ENCODE data around the gene TRIM65. TPM values are rescaled to one million over a fixed set of nuclear protein-coding genes. Genes with fewer than 3 reads are reported as not detected.

The TRIM65 gene
- total and polyA plus RNA-seq, 2 of the 4 experiments (the other 2 are of a cell fraction), result 7.9 to 10.6 TPM

GRCh38 chr17:75842411-75842810, 54.3 kb downstream of the TRIM65 start:
- H3K4me1 ChIP-seq (ENCODE audit: control insufficient read depth, insufficient read depth, low read length), result peaks cover 6% of the 10 kb centered on the region
- no peak overlapping the region for H3K23ac ChIP-seq (ENCODE audit: low read depth, low read length)
- no peak overlapping the region for H2BK5ac ChIP-seq (ENCODE audit: low read depth, low read length, poor library complexity, severe bottlenecking)
- POLR2A ChIA-PET (ENCODE audit: unreplicated experiment), result no interaction called here
- no peak overlapping the region for H2AFZ ChIP-seq (replicated peaks; ENCODE audit: low read length, poor library complexity)
- no peaks in the 10 kb centered on the region for H4K20me1 ChIP-seq (ENCODE audit: insufficient read depth, low read length)
- H3K9me1 ChIP-seq (ENCODE audit: insufficient read depth, low read length), result 0 out of 2 replicates have a peak, but pooled peaks cover 4% of the 10 kb centered on the region
- no peaks in the 10 kb centered on the region for H3K9me3 ChIP-seq (ENCODE audit: control insufficient read depth, insufficient read depth, low read length)
- no peak overlapping the region for H3K56ac ChIP-seq (ENCODE audit: extremely low read depth, insufficient read depth, low read length)
- no peak overlapping the region for H2BK15ac ChIP-seq (ENCODE audit: low read depth, low read length)
- H3K79me1 ChIP-seq (ENCODE audit: low read depth in 1 of 2, low read length in 2 of 2), result 0 out of 4 replicates have a peak, but pooled peaks cover 0 to 2% of the 10 kb centered on the region in 2 experiments
- H3K27me3 ChIP-seq (ENCODE audit: control insufficient read depth, insufficient read depth, low read length), result no peaks in the 10 kb centered on the region
- H3K4me3 ChIP-seq (ENCODE audit: insufficient read depth, low read depth, low read length), result no peak overlapping the region
- H2BK20ac ChIP-seq (ENCODE audit: low read depth, low read length), result no peak overlapping the region
- WGBS, 2 experiments (ENCODE audit: extremely low coverage in 2 of 2, insufficient read length in 1 of 2), result 80% methylated on average over 2 of the region's 18 CpGs; no CpG with 5 or more reads in 1 of the 2 experiments
- H3K14ac ChIP-seq (replicated peaks; ENCODE audit: low read depth, low read length), result no peak overlapping the region
- H2AK5ac ChIP-seq (ENCODE audit: low read depth, low read length), result no peak overlapping the region
- H3K9ac ChIP-seq (ENCODE audit: low read depth, low read length), result no peak overlapping the region
- in situ Hi-C loops (cut with MboI; ENCODE audit: low sequenced_read_pairs) (no loop called here), dilution Hi-C loops (cut with HindIII; ENCODE audit: low sequenced_read_pairs, unreplicated experiment) (no loop called here), intact Hi-C loops (cut with micrococcal nuclease) (no loop called here)
- CTCF ChIA-PET, result no interaction called here
- BruUV-seq (replicated peaks), result no TSS peak
- H3K36me3 ChIP-seq (ENCODE audit: control insufficient read depth, insufficient read depth, low read length), result peaks cover 17% of the 10 kb centered on the region; the same call in 1 of the 2 replicates
- no peak overlapping the region for H4K5ac ChIP-seq (ENCODE audit: low read depth, low read length)
- no peak overlapping the region for H2BK120ac ChIP-seq (ENCODE audit: low read depth, low read length)
- H3K4me2 ChIP-seq (ENCODE audit: low read depth, low read length), result no peak overlapping the region
- H3K4ac ChIP-seq (ENCODE audit: low read depth, low read length), result no peak overlapping the region
- DNase-seq (no peak), ATAC-seq (ENCODE audit: low read depth) (no peak)
- TF ChIP-seq RCOR1 (IDR thresholded peaks at IDR 0.05; ENCODE audit: insufficient replicate concordance, low read length) (no peak), MAZ (IDR thresholded peaks at IDR 0.05; ENCODE audit: borderline replicate concordance, low read depth, low read length) (no peak), CHD1 (IDR thresholded peaks at IDR 0.05; ENCODE audit: low read depth, low read length) (no peak)
- H3K18ac ChIP-seq (ENCODE audit: low read depth, low read length), result no peak overlapping the region
- H3K27ac ChIP-seq (ENCODE audit: insufficient read depth, low read length), result no peak overlapping the region
- no peak overlapping the region for H4K91ac ChIP-seq (ENCODE audit: insufficient read depth, low read depth, low read length)
- H2AK9ac ChIP-seq (replicated peaks; ENCODE audit: low read depth, low read length, poor library complexity), result no peak overlapping the region
- no peak overlapping the region for H4K8ac ChIP-seq (ENCODE audit: low read depth in 2 of 2, low read length in 2 of 2)

Measured in IMR-90 (cell line).